WI38 (cell line): Measurements from ENCODE around the gene VPS26C.

Source experiments
- H3K4me3 ChIP-seq: 2 replicates; pipeline ENCODE4 v1.5.1; 2011; ENCODE audit warnings: low read depth, mild to moderate bottlenecking, control low read depth, low read length
- TF ChIP-seq, protein P1 (sequence below): IDR thresholded peaks from 2 replicates; pipeline ENCODE4 v1.5.1; 2012; ENCODE audit warnings: low read depth, mild to moderate bottlenecking, control low read depth, low read length

VPS26C gene

DNA sequence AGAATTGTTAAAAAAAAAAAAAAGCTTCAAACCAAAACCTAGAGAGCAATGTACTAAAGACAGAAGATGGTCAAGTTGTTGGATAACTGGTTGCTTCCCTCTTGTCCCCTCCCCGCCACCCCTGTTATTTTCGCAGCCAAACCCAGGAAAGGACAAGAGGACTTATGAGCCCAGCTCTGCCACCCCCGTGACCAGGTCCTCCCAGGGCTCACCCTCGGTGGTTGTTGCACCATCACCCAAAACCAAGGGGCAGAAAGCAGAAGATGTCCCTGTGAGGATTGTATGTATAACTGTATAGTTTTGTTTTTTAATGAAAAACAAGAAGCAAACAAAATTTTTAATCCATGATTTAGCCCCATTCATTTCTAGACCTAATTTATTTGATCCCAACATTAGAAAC lies 69.4 kb downstream of the VPS26C start:
- TF ChIP-seq, protein P1, sequence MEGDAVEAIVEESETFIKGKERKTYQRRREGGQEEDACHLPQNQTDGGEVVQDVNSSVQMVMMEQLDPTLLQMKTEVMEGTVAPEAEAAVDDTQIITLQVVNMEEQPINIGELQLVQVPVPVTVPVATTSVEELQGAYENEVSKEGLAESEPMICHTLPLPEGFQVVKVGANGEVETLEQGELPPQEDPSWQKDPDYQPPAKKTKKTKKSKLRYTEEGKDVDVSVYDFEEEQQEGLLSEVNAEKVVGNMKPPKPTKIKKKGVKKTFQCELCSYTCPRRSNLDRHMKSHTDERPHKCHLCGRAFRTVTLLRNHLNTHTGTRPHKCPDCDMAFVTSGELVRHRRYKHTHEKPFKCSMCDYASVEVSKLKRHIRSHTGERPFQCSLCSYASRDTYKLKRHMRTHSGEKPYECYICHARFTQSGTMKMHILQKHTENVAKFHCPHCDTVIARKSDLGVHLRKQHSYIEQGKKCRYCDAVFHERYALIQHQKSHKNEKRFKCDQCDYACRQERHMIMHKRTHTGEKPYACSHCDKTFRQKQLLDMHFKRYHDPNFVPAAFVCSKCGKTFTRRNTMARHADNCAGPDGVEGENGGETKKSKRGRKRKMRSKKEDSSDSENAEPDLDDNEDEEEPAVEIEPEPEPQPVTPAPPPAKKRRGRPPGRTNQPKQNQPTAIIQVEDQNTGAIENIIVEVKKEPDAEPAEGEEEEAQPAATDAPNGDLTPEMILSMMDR: no peak
- no peak overlapping the region for H3K4me3 ChIP-seq

DNA sequence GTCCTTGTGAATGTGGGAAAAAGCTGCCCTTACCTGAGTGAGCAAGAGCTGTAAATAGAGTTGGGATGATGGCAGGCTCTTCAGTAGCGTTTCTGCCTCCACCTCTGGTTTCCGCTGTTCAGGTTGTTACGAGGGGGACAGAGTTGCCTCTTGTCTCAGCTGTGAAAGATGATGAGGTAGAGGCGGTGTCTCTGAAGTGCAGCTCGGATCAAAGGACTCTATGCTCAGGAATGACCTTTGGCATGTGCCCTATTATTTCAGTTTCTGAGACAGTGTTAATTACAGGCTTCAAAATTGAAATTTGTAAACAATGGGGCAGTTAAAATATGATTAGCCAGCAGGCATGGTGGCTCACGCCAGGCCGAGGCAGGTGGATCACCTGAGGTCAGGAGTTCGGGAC lies 70.3 kb downstream of the VPS26C start:
- no peak overlapping the region for H3K4me3 ChIP-seq
- TF ChIP-seq, protein P1: no peak

- H3K4me3 ChIP-seq: no peak overlapping the region
- TF ChIP-seq, protein P1: no peak
These were observed 71.5 kb downstream of the VPS26C start for GRCh38 chr21:37195610-37196009.

DNA sequence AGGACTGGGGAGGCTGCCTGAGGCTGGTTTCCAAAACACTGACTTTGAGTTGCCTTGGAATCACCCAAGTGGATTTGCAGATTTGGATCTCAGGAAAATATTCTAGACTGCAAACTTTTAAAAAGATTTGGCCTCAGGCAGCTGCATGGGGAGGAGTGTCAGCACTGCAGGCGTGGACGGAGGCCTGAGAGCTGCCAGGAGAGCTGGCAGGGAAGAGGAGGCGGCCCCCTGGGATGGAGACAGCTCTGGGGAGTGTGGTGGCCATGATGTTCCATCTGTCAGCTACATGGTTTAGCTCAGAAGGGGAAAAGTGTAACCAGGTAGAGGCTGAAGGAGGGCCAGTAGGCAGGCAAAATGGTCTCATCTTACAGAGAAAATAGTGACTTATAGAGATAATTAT lies 72.1 kb downstream of the VPS26C start:
- TF ChIP-seq, protein P1: no peak
- H3K4me3 ChIP-seq: no peak overlapping the region

GRCh38 chr21:37193676-37194075 lies 73.5 kb downstream of the VPS26C start:
- TF ChIP-seq, protein P1: no peak
- H3K4me3 ChIP-seq: no peak overlapping the region

DNA sequence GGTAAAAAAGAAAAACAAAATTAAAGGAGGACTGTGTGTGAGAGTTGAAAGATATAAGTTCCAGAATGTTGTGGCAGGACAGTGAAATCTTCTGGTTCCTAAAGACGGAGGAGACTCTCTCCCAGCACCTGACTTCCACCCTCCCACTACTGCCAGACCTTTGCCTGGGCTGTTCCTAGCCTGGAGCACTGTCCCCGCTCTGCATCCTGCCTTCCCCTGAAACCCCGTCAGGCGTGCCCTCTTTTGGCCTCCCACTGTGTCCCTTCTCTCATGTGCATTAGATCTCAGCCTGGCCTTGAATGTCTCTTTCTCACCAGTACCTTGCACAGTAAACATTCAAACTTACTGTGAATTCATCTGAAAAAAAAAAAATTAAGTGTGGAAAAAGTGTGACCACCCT lies 74.1 kb downstream of the VPS26C start:
- TF ChIP-seq, protein P1: no peak
- no peak overlapping the region for H3K4me3 ChIP-seq

DNA sequence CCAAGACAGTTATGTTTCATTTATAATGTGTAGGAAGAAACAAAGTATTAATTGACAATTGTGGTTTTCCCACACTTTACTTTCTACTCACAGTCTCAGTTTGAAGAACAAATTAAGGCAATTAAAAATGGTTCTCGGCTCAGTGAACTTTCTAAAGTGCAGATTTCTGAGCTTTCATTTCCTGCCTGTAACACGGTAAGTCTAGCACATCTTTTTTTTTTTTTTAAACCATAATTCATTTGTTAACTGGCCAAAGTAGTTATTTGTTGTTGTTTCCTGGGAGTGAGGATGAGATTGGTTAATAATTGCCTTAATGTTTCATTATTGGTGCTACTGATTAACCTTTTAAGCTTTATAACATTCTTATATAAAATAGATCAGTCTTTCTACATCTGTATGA lies 75.1 kb downstream of the VPS26C start:
- H3K4me3 ChIP-seq: no peak overlapping the region
- TF ChIP-seq, protein P1: no peak

DNA sequence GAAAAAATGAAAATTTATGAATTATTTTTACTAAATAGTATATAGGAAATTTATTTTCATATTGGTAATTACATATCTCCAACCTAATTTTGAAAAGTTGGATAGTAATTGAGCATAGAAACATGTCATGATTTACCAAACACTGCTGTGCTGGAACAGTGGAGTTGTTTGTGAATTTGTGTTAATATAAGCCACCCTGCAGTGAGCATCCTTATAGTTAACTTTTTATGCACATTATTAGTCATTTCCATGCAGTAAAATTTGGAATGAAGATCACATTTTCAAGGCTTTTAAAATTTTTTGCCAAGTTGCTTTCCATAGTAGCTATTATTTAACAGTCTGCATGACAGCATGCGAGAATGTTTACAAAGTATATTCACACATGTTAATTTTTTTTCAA lies 78.3 kb downstream of the VPS26C start:
- TF ChIP-seq, protein P1: no peak
- H3K4me3 ChIP-seq: no peak overlapping the region
